ENCODE measurements around the gene KBTBD8.

KBTBD8 gene

GRCh38 chr3:66998904-66999235, 763 bp downstream of the KBTBD8 start:
- H4K20me1 ChIP-seq (ENCODE audit: insufficient read depth, low read length) = no peaks in the 10 kb centered on the region
- H3K4me2 ChIP-seq (ENCODE audit: insufficient read depth, low read length) = peak overlapping the region; percentile 90
- peaks cover 25% of the 10 kb centered on the region for H3K4me1 ChIP-seq (ENCODE audit: insufficient read depth, low read length)
- H2AFZ ChIP-seq (ENCODE audit: low read depth, low read length) = peak overlapping the region; percentile 66
- peaks cover 11% of the 10 kb centered on the region for H3K36me3 ChIP-seq (ENCODE audit: insufficient read depth, low read length)
- H3K9me3 ChIP-seq (ENCODE audit: insufficient read depth, low read length, severe bottlenecking) = no peaks in the 10 kb centered on the region
- DNase-seq (no peak), ATAC-seq (ENCODE audit: insufficient read depth, low read depth) (no peak)
- H3K27ac ChIP-seq (ENCODE audit: low read length) = peak overlapping the region; percentile 23
- peak overlapping the region; percentile 39 to 65; a peak in 3 of 4 replicates for H3K4me3 ChIP-seq (ENCODE audit: low read depth in 1 of 2, low read length in 2 of 2)
- peak overlapping the region; percentile 45 for H3K9ac ChIP-seq (ENCODE audit: low read depth, low read length)
- no peaks in the 10 kb centered on the region for H3K27me3 ChIP-seq (ENCODE audit: insufficient read depth, low read length, poor library complexity)
- H3K79me2 ChIP-seq (ENCODE audit: insufficient read depth, low read length) = peaks cover 21% of the 10 kb centered on the region
- no peak for TF ChIP-seq EZH2 (IDR thresholded peaks at IDR 0.05; ENCODE audit: borderline replicate concordance, low read depth, low read length, severe bottlenecking)
- TF ChIP-seq, protein P1, sequence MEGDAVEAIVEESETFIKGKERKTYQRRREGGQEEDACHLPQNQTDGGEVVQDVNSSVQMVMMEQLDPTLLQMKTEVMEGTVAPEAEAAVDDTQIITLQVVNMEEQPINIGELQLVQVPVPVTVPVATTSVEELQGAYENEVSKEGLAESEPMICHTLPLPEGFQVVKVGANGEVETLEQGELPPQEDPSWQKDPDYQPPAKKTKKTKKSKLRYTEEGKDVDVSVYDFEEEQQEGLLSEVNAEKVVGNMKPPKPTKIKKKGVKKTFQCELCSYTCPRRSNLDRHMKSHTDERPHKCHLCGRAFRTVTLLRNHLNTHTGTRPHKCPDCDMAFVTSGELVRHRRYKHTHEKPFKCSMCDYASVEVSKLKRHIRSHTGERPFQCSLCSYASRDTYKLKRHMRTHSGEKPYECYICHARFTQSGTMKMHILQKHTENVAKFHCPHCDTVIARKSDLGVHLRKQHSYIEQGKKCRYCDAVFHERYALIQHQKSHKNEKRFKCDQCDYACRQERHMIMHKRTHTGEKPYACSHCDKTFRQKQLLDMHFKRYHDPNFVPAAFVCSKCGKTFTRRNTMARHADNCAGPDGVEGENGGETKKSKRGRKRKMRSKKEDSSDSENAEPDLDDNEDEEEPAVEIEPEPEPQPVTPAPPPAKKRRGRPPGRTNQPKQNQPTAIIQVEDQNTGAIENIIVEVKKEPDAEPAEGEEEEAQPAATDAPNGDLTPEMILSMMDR (IDR thresholded peaks at IDR 0.05; ENCODE audit: borderline replicate concordance, extremely low read depth, low read length, poor library complexity, severe bottlenecking) = no peak

DNA sequence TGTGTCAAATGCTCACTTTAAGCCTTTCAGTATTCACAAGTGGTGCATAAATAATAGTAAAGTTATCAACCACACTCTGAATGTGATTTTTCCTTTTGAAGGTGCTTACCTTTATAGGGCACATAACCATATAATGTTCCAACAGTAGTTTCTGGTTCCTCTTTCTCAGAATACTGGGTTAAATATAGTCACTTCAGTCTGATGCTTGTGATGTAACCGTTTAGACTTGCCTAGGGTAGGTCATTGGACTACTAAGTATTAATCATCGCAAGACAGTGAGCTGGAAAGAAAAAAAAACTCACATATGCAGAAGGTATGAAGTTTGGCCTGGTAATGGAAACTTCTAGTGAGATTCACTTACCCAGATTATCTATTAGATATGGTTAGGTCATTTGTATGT, 1.9 kb downstream of the KBTBD8 start:
- Histone ChIP-seq H3K79me2 (ENCODE audit: insufficient read depth, low read length) (peaks cover 21% of the 10 kb centered on the region), H3K9ac (ENCODE audit: low read depth, low read length) (no peak overlapping the region), H3K9me3 (ENCODE audit: insufficient read depth, low read length, severe bottlenecking) (no peaks in the 10 kb centered on the region), H3K36me3 (ENCODE audit: insufficient read depth, low read length) (peaks cover 15% of the 10 kb centered on the region), H3K4me2 (ENCODE audit: insufficient read depth, low read length) (peak overlapping the region; percentile 90; the same call in 1 of the 2 replicates), H2AFZ (ENCODE audit: low read depth, low read length) (no peak overlapping the region), H3K27ac (ENCODE audit: low read length) (no peak overlapping the region), H3K4me1 (ENCODE audit: insufficient read depth, low read length) (peaks cover 28% of the 10 kb centered on the region), H3K4me3 (ENCODE audit: low read depth in 1 of 2, low read length in 2 of 2) (no peak overlapping the region), H3K27me3 (ENCODE audit: insufficient read depth, low read length, poor library complexity) (no peaks in the 10 kb centered on the region), H4K20me1 (ENCODE audit: insufficient read depth, low read length) (no peaks in the 10 kb centered on the region)
- TF ChIP-seq, protein P1 (IDR thresholded peaks at IDR 0.05; ENCODE audit: borderline replicate concordance, extremely low read depth, low read length, poor library complexity, severe bottlenecking) = no peak
- TF ChIP-seq EZH2 (IDR thresholded peaks at IDR 0.05; ENCODE audit: borderline replicate concordance, low read depth, low read length, severe bottlenecking) = no peak
- DNase-seq (no peak), ATAC-seq (ENCODE audit: insufficient read depth, low read depth) (no peak)

DNA sequence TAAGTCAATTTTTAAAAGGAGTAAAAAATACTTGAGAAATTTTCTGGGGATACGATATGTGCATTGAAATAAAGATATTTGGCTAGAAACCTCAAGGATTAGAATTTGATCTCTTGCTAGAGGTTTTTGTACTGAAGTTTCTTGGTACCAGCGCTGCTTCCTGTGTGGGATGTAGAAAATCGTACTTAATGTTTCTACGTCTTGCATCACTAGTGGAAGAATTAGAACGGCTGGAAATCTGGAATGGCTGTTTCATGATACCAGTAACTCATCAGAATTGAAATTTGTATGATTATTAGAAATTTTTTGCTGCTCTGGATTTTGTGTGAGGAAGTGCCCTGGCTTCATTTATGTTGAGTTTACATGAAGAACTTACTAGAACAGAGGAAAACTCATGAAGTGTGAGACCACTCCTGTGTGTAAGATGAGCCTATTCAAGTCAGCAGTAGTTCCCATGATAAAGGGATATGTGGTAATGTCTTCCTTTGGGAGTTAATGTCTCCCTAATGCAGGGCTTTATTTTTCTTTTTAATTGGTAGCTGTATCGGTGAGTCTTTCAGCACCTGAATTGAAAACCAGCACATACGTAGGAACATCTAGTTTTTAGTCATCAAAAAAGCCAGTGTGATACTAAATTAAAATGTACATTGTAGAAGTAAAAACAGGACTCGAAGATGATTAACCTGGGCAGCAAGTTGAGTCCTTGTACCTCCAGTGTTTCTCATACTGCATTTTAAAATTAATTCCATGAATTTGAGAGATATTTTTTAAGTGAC, 3.2 kb downstream of the KBTBD8 start:
- Histone ChIP-seq H3K9ac (ENCODE audit: low read depth, low read length) (no peak overlapping the region), H3K4me3 (ENCODE audit: low read depth in 1 of 2, low read length in 2 of 2) (no peak overlapping the region)
- ATAC-seq (ENCODE audit: insufficient read depth, low read depth) = no peak

More for the DNA sequence above, 3.2 kb downstream of the KBTBD8 start:
- no peak for DNase-seq
- H2AFZ ChIP-seq (ENCODE audit: low read depth, low read length) = no peak overlapping the region
- TF ChIP-seq, protein P1 (IDR thresholded peaks at IDR 0.05; ENCODE audit: borderline replicate concordance, extremely low read depth, low read length, poor library complexity, severe bottlenecking) = no peak
- no peak for TF ChIP-seq EZH2 (IDR thresholded peaks at IDR 0.05; ENCODE audit: borderline replicate concordance, low read depth, low read length, severe bottlenecking)
- H3K4me1 ChIP-seq (ENCODE audit: insufficient read depth, low read length) = peaks cover 28% of the 10 kb centered on the region
- peaks cover 15% of the 10 kb centered on the region for H3K36me3 ChIP-seq (ENCODE audit: insufficient read depth, low read length)
- H3K79me2 ChIP-seq (ENCODE audit: insufficient read depth, low read length) = peaks cover 23% of the 10 kb centered on the region
- no peak overlapping the region for H3K4me2 ChIP-seq (ENCODE audit: insufficient read depth, low read length)
- H3K27me3 ChIP-seq (ENCODE audit: insufficient read depth, low read length, poor library complexity) = no peaks in the 10 kb centered on the region
- no peak overlapping the region for H3K27ac ChIP-seq (ENCODE audit: low read length)
- no peaks in the 10 kb centered on the region for H4K20me1 ChIP-seq (ENCODE audit: insufficient read depth, low read length)
- H3K9me3 ChIP-seq (ENCODE audit: insufficient read depth, low read length, severe bottlenecking) = no peaks in the 10 kb centered on the region
